Ureter (tissue), 1 donor: ENCODE measurements around the gene KDELR3. TPM values are rescaled to one million over a fixed set of nuclear protein-coding genes. Genes with fewer than 3 reads are reported as not detected.

Experiments
- DNase-seq: peaks from one replicate; pipeline ENCODE4 v3.0.0-alpha.2; 2020; ENCODE audit warnings: low spot score
- total RNA-seq: library from RNA; stranded (reverse); gene quantifications from one replicate; pipeline ENCODE4 v1.2.4, GENCODE V29; 2023
- donor health status: DM: yes; HTN: yes; CAD: no.

The KDELR3 gene
- 7.5 TPM for total RNA-seq

GRCh38 chr22:38467904-38468442 is at the start of gene KDELR3:
Gene KDELR3 (plus strand): TSS chr22:38468096. CDS start chr22:38468234, 138 bp downstream.
- peak; percentile 59 for DNase-seq

GRCh38 chr22:38418589-38418988 is 49.3 kb upstream of the KDELR3 start:
- no peak for DNase-seq

DNA sequence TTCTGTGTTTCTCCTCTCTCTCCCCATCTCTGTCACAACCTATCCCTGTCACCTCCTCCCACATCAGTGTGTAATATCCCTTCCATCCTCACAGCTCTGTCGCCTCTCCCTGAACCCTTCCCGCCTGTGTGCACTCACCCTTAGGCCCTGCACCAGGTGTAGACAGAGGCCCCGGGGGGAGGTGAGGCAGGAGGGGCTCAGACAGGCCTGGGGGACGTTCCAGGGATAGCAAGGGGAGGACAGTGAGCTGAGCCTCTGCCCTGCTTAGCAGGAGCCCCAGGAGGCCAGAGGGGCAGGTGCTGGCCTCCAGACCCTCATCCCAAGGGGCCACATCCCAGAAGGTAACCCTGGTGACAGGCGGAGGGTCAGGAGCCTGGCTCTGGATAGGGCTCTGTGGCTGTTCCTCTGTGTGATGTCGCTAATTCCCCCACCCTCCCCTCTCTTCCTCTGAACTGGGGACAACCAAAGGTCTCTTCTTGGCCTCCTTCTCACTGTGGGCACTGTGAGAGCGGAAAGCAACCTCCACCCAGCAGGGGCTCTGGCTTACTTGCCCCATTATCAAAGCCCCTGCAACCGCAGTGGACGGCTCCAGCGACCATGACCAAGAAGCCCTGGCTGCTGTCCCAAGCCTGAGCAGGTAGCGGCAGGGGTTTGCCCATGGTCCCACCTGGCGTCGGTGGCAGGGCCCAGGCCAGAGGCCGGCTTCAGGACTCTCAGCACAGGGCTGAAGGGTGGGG is 48.6 kb upstream of the KDELR3 start:
- no peak for DNase-seq

- no peak for DNase-seq
These were observed 48.1 kb upstream of the KDELR3 start for GRCh38 chr22:38419858-38420160.

- DNase-seq = no peak
These were observed 47.2 kb upstream of the KDELR3 start for GRCh38 chr22:38420734-38421133.

- DNase-seq = no peak
These were observed 45.0 kb upstream of the KDELR3 start for GRCh38 chr22:38422611-38423511.

- no peak for DNase-seq
These were observed 44.1 kb upstream of the KDELR3 start for GRCh38 chr22:38423512-38424503.

DNA sequence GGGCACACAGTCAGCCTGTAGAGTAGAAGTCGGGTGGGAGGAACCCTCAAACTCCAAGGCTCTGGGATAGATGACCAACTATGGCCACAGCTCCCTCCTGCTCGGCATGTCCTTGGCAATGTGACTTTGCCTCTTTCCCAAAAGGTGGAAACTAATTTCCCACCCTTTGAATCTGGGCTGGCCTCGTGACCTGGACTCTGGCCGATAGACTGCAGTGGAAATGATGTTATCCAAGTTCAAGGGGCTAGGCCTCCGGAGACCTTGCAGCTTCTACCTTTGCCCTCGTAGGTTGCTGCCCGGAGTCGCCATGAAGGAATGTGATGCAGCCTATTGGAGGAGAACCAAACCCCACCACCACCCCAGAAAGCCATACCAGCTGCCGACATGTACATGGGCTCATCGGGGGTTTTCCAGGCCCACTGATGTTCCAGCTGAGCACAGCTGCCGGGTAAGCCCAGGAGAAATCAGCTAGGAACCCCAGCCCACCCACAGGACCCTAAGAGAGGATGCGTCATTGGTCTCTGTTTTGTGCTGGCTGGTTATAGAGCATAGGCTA is 43.3 kb upstream of the KDELR3 start:
- no peak for DNase-seq

- no peak for DNase-seq
These were observed 41.3 kb upstream of the KDELR3 start for GRCh38 chr22:38426628-38427027.

DNA sequence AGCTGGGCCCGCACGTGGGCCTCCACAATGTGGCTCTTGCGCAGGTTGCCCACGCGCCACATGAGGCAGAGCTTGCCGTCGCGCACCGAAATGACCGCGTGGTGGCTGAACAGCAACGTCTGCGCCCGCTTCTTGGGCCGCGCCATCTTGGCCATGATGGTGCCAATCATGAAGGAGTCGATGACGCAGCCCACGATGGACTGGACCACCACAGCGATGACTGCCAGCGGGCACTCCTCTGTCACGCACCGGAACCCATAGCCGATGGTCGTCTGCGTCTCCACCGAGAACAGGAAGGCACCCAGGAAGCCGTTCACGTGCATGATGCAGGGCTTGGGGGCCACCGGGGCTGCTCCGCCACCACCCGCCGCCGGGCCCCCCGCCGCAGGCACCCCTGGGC is 40.4 kb upstream of the KDELR3 start:
- no peak for DNase-seq

- no peak for DNase-seq
These were observed 40.0 kb upstream of the KDELR3 start for GRCh38 chr22:38427940-38428339.

- DNase-seq = no peak
These were observed 39.2 kb upstream of the KDELR3 start for GRCh38 chr22:38428714-38429113.

DNA sequence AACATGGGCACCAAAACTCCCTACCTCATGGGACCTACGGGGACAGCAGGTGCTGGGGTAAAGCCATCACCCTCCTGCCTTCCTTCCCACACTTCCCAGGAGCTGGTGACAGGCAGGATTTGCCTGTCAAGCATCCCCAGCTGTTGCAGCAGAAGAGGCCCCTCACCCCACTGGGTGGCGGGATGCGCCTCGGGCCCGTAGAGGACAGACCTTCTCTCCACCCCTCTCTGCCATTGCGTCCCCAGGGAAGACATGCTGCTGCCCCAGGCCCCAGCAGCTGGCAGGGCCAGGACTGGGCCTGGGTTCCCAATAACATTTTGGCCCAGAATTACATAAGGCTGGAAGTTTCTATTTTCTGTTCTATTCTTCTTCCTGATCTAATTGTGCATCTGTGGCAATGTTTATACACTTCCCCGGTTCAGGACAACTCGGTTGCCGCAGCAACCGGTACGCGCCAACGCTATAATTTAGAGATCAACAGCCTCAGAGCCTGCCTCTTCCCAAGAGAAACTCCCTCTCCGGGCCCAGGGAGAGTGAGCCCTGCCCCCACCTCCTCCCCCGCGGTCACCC is 38.3 kb upstream of the KDELR3 start:
- no peak for DNase-seq

- DNase-seq = no peak
These were observed 36.5 kb upstream of the KDELR3 start for GRCh38 chr22:38431266-38432010.

DNA sequence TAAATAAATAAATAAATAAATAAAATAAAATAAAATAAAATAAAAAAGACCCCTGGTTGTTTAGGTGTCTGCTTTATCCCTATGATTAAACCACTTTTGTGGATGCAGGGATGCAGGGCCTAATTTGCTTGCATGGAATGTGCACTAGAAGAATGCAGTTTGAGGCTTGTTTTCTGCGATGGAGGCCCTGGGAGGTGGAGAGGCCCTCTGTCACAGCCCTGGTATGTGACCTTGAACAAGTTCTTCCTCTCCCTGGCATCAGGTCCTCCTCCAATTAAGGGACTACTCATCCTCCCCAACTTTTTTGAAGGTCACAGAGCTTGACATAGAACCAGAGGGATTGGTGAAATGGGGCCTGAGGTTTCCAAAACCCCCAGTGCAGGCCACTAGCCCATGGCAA is 35.6 kb upstream of the KDELR3 start:
- no peak for DNase-seq

DNA sequence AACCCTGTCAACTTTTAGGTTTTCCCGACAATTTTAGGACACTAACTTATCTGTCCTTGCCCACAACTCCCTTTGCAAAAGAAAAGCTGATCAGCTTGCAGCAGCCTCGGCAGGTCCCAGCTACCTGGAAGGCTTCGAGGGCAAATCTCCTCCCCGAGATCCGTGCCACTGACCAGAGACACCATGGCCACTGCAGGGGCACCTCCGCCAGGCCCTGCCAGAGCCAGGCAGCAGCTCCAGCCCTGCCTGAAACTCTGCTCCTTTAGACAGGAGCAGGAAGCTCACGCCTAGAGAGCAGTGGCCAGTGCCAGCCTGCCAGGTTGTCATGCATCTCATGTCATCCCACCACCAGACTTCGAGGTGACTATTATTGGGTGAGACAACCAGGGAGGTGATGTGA is 34.0 kb upstream of the KDELR3 start:
- DNase-seq = no peak

DNA sequence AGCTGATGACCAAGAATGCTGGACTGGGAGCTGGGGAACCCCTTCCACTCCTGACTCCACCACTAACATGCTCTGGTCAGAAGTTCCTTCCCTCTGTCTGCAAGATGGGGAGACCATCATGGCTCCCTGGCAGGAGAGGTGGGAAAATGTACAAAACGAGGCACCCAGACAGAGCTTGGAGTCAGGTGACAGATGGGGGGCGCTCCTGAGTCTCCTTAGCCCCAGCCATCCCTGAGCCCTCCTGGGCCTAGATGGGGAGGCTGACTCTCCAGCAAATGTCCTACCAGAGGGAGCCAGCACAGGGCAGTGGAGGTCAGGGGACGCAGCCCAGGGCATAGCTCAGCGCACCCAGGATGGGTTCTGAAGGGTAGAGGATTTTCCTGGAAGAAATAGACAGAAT is 32.9 kb upstream of the KDELR3 start:
- DNase-seq = no peak

- no peak for DNase-seq
These were observed 31.9 kb upstream of the KDELR3 start for GRCh38 chr22:38435965-38436364.

DNA sequence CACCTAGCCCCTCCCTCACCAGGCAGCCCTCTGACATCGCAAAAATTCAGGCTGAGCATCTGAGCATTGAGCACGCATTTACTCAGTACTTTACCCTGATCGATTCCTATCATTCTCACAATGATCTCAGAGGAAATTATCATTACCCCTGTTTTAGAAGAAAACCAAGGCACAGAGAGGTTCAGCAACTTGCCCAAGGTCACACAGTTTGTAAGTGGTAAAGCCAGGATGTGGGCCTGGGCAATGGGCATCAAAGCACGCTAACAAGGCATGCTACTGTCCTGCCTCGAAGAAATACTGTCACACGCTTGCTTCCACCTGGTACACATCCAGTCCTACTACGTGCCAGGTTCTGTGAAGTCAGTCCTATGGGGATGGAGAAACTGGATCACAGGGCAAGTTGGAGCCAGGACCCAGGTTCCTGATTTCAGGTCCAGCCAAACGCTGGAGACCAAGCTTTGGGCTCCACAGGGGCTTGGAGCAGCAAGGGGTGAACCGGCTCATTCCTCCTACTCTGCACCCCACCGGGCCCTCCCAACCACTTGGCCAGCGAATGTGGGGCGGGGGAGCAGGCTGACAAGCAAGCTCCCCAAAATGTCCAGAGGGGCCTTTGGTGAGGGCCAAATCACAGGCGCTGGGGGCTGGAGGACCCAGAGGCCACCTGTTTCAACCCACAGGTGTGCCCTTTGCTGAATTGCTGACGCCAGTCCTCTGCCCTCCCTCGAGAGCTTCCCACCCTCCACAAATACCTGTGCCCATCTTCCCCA is 31.1 kb upstream of the KDELR3 start:
- DNase-seq = no peak

DNA sequence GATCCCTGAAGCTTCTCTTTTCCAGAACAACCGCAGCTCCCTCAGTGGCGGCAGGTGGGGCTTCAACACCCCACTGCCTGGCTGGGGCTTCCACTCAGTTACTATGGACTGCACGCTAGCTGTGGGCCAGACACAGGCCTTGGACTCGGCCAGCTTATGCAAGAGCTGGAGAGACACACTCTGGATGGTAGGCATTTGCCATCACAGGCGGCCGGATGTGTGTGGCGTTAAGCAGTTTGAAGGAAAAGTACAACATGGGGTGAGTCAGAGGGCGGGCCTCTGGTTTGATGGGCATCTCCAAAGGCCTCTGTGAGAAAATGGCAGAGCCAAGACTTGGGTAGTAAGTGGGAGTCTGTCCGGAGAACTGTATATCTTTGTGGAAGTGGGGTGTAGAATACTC is 30.5 kb upstream of the KDELR3 start:
- no peak for DNase-seq
